GM13976 (cell line): ENCODE results near the gene PPP1R12A.
"Not testable (repeated sequence)": the region's sequence is repeated elsewhere in the genome, so short reads cannot be mapped to it uniquely, and the experiment has no call there.

Experiments
- DNase-seq: peaks from one replicate; pipeline ENCODE4 v3.0.0; 2012; ENCODE audit warnings: low spot score
- CTCF ChIP-seq: IDR thresholded peaks from 2 replicates; pipeline ENCODE4 v1.5.1; 2012; ENCODE audit warnings: borderline replicate concordance, mild to moderate bottlenecking; ENCODE audit not compliant: insufficient read depth; ENCODE audit errors: extremely low read depth, missing control alignments, control extremely low read depth
- in situ Hi-C: fragments of 300-500 bp; cut with MboI; formaldehyde crosslinking; loops from one replicate; pipeline ENCODE4 v1.12.0; 2022; ENCODE audit warnings: low sequenced_read_pairs, mixed read lengths, inconsistent platforms; ENCODE audit not compliant: unreplicated experiment

The PPP1R12A gene

GRCh38 chr12:79886917-79887519 lies 47.9 kb downstream of the PPP1R12A start:
- TF ChIP-seq CTCF = no peak
- DNase-seq = no peak
- in situ Hi-C loops = no loop called here

- TF ChIP-seq CTCF = no peak
- DNase-seq = no peak
- in situ Hi-C loops = no loop called here
Measured at GRCh38 chr12:79885911-79886490, 48.9 kb downstream of the PPP1R12A start.

DNA sequence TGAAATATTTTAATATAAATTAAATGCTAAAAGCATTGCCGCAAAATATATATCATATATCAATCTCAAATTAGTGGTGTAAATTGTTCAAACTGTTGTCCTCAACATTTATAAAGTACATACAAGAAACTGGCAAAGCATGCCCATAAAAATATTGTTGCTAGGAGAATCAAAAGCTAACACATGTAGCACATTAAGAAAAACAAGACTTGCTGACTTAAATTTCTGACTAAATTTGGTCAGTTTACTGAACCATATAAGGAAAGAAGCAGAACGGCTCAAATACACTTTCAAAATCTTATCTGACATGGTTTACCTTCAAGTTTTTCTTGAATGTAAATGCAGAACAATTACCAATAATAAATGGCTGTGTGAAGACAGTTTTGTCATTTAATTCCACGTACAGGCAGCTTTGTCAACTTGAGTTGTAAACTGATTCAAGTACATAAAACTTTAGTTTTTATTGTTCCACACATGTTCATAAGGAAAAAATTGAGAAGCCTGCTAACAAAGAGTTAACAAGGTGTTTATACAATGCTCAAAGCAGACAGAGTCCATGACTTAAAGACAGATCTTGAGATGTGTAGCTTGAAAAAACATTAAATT lies 50.4 kb downstream of the PPP1R12A start:
- no peak for DNase-seq
- in situ Hi-C loops = no loop called here
- no peak for TF ChIP-seq CTCF

DNA sequence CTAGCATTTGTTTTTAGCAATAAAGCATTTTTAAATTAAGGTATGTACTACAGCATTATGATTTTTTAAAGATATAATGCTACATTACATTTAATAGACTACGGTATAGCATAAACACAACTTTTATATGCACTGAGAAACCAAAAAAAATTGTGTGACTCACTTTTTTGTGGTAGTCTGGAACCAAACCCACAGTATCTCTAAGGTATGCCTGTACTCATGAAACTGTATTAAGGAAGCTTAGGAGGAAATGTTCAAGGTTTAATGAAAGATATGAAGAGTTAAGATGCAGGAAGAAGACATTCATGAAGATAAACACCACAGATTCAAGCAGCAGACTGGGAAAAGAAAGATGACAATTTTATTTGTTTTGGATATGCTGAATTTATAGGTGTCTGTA lies 51.7 kb downstream of the PPP1R12A start:
- in situ Hi-C loops = no loop called here
- DNase-seq = no peak
- TF ChIP-seq CTCF = no peak

- no peak for DNase-seq
- TF ChIP-seq CTCF = no peak
- in situ Hi-C loops = no loop called here
Measured at GRCh38 chr12:79881351-79881750, 53.5 kb downstream of the PPP1R12A start.

- DNase-seq, in situ Hi-C loops: not testable (repeated sequence)
Measured at GRCh38 chr12:79878506-79878905, 56.4 kb downstream of the PPP1R12A start.

GRCh38 chr12:79877246-79877645 lies 57.7 kb downstream of the PPP1R12A start:
- no peak for TF ChIP-seq CTCF
- in situ Hi-C loops = no loop called here

More at GRCh38 chr12:79877246-79877645, 57.7 kb downstream of the PPP1R12A start:
- DNase-seq = no peak
